Stimulated activated CD4-positive, alpha-beta T cell treated with anti-CD3 and anti-CD28 coated beads, Interleukin-1b, Interleukin-23, amount 100 ng/mL, for 24 hours (primary cell): ENCODE measurements around the gene ST6GAL1.

ENCODE experiments used
- DNase-seq, 4 experiments: peaks; one replicate each; pipeline ENCODE4 v3.0.0-alpha.2; 2020; ENCODE audit warnings: low read depth in 4 of 4, low spot score in 1 of 4

Gene ST6GAL1

DNA sequence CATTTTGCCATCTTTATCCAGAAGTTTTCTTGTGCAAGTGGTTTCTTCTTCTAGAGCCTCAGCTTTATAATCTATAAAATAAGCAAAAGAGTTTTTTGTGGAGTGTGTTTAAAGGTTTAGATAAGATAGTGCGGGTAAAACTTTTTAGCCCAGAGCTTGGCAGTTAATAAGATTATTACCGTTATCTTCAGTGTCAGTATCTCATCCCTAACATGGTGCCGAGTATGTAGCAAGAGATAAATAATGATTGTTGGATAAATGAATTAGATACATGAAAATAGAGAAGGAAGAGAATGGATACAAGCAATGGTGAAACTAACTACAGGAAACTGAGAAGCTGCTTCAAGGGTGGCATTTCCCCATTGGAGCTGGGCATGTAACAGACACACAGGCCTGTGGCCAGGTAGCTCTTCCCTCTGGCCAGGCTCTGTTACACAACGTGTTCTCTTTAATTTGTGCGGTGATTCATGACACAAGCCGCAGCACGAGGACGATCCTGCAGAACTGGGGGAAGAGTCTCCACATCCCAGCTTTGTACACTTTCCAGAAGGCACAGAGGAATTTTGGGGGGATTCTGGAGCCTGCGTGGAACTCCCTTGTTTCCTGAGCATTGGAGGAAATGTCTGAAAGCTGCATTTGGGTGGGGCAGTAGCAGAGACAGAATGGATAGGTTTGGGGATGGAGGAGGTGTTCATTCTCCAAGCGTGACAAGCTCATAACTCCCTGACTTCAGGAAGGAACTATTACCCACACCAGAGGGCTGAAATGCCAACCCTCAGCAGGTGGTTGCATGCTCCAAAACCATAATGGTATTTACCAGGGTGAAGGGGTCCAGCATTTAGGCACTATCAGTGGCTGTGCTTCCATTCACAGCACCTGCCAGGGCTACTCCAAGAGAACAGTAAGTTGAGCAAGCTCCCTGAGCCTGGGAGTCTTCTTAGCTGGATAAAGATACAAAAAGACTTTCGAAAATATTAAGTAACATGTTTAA is 14.2 kb upstream of the ST6GAL1 start:
- no peak for DNase-seq

DNA sequence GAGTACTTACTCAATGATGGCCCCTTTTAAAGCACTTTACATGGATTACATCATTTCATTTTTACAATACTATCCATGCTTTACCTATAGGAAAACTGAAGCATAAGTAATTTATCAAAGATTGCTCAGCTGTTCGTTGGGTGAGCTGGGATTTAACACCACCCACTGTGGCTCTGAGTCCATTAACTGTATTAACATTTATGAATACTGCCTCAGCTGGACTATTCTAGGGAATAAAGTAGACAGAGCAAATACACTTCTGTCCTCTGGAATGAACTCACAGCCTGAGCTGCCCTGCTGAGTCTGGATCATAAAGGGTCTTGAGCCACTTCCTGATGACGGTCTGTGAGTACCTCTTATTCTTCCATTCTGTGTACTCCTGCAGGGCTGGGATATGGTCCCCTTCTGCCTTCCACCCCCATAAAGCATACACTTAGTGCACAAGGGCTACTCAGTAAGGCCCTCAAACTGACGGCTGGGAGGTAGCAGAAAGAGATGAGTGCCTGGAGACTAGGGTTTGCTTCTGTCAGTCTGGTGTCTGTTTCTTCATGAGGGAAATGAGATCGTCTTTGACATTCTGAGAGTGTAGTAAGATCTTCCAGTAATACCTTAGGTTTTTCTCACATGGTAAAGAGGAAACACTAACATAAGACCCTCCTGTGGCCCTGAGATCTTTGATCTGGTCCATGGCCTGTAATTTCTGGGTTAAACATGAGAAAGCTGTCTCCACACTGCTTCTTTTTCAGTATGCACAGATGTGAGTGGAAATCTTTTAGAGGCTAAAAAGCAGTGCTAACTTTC is 12.6 kb upstream of the ST6GAL1 start:
- no peak for DNase-seq

DNA sequence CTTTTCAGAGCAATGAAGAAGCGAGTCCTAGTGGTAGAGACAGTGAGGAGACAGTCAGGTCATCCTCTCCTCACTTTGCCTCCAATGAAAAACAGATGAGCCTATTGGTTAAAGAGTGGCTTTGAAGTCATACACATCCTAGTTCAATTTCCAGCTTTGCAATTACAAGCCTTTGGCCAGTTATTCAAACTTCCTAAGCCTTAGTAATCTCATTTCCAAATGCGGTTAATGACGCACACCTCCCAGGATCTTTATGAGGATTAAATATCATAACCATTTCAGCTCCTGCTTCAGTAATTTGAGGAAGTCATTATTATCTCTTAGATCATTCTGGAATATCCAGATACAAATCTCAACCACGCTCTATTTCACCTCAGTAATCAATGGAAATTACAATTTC is 10.0 kb upstream of the ST6GAL1 start:
- DNase-seq, result no peak

DNA sequence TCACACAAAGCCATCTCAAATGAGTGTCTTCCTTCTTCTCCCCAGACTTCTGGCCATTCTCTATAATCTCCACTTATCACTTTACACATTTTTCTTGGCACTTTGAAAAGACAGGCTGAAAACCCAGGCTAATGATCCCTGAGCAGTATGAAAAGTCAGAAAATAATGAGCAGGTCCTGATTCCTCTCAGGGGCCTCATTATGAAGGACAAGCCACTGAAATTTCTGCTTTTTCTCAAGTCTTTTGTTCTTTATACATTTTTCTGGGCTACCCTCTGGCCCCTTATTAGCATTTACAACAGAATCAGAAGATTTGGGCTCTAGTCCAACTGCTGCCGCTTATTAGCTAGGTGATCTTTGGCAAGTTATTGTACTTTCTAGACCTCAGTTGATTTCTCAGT is 9.5 kb upstream of the ST6GAL1 start:
- no peak for DNase-seq

DNA sequence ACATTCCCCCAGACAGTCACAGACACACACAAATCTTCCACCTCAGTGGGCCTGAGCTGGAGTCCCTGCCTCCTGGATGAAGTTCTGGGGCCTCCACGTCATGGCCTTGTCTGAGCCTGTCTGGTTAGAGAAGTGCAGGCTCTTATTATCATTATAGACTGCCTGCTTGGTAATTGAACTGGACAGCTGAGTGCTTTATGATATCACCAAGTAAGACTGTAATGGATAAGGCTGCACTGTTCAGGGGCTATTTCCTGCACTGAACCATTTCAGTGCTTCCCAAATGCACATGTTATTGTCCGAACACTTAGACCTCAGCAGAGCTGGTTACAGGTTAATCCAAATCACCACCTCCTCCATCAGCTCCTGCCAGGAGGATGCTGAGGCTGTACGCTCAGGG is 8.7 kb upstream of the ST6GAL1 start:
- no peak for DNase-seq

DNA sequence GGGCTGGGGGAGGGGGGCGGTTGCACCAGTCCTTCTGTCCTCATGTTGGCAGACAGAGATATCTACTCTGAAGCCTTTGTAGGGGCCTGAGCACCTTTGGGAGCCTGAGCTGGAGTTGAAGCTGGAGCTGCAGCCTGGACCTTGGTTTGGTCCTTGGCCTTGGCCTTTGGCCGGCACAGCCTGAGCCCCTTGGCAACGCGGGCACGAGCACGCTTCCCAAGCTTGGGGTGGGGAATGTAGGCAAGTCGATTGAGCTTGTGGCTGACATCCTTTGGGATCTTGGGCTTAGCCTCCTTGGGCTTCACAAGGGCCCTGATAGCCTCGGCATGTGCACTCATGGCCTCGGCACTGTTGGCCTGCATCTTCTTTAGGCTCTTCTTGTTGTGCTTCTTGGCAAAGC is 8.1 kb upstream of the ST6GAL1 start:
- DNase-seq, result no peak

DNA sequence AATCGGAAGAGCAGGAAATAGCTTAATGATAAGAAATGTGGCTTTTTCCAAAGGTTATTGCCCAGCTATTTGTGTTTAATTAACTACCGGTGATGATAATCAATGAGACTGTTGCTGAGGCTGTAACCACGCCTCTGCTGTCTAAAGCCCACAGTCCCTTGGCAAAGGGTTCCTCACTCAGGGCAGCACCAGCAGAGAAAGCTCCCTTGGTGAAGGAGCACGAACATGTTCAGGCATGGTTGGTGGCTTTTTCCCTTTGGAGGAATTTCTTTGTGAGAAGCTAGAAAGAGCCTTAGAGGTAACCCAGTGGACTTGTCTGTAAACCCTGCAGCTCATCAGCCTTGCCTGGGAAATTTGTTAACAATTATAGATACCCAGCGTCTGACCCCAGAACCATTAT is 7.5 kb upstream of the ST6GAL1 start:
- DNase-seq, result no peak

DNA sequence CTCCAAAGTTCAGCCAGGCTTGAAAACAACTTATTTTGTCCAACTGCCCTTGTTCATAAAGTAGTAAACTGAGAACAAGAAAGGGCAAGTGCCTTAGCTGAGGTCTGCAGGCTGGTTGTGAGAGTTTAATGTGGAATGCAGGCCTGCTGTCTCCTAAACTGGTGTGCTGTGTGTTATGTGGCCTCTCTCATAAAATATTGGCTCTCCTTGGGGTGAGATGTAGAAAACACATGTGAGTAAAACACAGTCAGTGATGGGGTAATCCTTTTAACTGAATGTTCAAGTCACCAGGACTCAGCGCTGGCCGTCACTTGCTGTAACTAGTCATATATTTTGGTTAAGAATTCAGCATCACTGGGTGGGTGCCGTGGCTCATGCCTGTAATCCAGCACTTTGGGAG is 7.1 kb upstream of the ST6GAL1 start:
- DNase-seq, result no peak

DNA sequence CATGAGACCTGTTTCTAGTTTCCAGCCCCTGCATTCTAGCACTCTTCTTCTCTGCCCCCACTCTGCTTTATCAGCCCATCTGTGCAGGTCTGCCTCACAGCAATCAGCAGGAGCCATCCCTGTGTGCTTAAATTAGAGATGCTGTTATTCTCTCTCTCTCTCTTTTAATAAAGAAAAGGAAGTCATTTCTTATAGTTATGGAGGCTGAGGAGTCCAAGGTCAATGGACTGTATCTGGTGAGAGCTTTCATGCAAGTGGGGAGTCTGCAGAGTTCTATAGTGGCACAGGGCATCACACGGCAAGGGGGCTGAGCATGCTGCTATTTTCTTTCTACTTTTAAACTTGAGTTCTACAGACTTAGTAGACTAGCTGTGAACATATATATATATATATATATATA is 4.5 kb upstream of the ST6GAL1 start:
- DNase-seq, result no peak

DNA sequence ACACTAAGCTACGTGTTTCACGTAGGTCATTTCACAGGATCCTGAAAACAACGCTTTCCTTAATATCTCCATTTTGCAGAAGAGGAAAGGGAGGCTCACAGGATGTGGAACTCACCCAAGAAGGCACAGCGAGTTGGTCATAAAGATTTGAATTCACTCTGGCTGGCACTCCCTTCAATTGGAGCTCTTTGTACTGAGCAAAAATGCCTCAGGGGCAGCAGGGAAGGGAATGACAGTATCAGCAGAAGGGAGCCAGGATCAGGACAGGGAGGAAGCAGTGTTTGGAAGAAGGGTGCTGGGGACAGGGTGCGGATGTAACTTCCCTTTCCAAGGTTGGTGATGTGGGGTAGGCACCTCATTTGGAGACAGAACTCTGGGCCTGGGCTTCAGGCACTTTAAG is 1.1 kb upstream of the ST6GAL1 start:
- no peak for DNase-seq

DNA sequence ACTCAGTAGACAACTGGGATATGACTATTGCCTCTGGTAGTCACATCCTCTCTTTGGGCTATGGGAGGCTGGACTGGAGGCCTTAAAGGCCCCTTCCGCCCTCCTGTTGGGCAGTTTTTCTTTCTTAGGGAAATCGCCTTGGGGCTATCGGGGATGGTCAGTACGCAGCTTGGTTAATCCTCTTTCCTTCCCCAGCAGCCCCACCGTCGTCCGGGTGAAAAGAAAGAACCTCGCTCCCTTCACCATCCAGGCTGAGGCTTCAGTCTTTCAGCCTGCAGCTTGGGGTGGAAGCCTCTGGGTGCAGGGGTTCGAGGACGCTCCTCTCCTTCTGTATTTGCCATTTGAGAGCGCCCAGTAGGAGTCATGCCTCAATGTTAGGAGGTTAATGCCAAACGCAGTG is 641 bp upstream of the ST6GAL1 start:
- DNase-seq, result no peak

DNA sequence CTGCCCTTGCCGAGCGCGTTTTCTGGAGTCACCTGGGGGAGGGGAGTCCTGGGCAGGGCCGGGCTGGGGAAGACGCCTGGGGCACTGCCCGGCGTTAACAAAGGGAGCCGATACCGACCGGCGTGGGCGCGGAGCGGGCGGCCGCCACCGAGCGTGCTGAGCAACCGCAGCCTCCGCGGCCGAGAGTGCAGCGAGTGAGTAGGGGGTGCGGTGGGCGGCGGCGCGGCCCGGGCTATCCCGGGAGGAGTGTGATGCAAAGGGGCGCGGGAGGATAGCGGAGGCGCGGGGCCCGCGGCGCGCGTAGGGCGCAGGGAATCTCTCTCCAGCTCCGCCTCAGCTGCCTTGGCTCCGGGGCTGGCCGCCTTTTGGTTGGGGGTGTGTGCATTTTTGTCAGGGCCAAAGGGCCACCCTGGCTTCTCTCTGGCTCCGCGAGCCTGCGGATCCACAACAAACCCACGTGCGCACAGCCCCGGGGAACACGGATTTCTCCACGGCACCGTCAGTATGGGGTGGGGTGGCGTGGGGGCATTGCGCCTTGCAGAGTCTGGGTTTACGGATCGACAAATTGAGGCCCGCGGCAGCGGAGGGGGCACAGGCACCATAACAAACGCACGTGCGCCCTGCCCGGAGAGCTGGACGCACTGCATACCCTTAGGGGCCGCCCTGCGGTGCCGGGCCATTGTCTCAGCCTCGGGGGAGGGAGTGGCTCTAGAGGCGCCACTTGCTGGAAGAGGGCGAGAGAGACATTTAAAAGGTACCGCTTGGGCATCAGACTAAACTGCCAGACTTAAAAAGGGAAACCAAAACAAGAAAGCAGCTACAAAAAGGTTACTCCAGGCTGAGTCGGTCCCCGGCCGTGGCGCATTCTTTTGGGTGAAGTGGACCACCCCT is 560 bp downstream of the ST6GAL1 start:
- peak in 2 of 4 experiments; percentile 43 to 44 for DNase-seq

DNA sequence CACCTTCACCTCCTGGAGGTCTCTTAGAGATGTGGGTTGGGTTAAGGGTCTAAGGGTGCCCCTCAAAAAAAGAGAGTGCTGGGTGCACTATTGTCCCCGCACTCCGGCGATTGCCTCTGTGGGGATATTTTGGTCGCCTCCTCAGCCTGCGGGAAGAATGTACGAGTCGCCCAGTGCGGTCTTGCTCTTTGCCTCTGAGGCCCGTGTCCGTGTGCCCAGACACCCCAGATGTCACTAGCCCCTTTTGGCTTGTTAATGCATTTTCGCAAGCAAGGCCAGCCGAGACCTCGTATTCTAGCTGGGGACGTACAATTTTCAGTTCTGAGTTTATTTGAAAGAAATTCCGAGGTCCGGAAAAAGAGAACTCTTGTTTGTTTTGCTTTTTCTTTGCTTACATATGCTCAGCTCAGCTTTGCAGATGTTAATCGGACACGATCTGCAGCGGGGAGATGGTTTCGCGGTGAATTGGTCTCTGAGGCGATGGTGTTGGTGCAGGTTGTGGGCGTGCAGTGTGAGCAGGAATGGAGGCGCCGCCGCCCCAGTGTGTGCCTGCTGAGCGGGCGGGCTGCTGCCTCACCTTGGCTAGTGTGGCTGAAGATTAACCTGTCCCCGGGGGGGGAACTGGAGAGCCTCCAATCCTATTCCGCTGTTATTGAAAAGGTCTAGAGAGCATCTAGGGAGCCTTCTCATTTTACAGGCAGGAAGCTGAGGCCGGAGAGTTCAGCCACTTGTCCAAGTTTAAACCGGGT is 1.4 kb downstream of the ST6GAL1 start:
- DNase-seq, result peak; percentile 28 to 65 (median 40)

DNA sequence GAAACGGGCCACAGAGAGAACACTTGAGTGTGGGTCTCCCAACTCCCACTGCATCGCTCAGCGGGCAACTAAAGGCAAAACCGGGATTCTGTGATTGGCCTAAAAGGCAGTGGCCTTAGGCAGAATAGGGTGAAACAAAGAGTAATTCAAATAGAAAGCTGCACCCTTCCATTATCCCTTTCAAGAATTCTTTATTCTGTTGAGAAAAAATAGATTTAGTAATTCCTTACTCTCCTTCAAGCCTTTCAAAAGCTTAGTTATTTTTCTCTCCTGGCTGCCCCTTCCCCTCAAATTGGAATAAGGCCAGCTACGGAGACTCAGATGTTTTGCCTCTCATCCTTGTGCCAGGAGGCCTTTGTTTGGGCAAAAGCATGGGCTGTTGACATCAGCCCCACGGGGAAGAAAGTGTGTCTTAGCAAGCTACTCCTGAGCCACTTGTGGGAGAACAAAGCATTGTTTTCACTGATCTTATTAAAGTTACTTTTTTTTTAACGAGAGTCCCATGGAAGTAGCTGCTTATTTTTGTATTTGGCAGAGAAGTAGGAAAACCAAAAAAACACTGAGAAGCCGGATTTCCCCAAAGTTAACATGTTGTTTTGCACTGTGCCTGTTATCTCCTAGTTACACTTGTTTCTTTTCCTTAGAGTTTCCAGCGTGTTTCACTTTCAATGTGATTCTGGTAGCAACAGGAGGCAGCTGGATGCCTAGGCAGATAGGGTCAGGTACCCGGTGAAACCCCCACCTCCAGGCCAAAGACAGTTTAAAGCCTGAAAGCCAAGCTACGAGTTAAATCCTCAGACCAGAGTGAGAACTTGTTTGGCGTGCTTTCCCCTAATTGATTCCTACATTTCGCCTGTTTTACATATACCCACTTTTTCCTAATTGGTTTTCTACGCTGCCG is 2.2 kb downstream of the ST6GAL1 start:
- DNase-seq, result no peak

DNA sequence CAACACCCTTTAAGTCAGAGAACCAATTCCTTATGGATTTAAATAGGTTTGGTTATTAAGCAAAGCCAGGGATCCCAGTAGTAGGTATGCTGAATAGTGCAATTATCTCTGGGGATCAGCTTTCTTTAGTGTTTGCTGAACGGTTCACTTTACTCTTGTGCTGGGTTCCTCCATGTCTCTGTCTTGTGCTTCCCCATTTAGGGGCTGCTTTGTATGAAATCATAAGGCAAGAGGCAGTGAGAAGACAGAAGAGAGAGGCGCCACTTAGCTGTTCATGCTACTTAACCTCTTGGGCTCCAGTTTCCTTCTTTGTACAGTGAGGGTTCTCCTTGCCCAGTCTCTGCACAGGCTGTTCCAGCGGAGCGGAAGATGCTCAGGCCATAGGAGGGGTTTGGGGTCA is 3.5 kb downstream of the ST6GAL1 start:
- no peak for DNase-seq

DNA sequence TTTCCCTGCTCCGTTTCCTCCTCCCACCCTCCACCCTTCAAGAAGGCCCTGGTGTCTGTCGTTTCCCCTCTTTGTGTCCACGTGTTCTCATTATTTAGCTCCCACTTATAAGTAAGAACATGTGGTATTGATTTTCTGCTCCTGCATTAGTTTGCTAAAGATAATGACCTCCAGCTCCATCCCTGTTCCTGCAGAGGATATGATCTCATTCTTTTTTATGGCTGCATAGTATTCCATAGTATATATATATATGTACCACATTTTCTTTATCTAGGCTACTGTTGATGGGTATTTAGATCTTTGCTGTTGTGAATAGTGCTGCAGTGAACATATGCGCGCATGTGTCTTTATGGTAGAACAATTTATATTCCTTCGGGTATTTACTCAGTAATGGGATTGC is 4.8 kb downstream of the ST6GAL1 start:
- DNase-seq, result no peak

DNA sequence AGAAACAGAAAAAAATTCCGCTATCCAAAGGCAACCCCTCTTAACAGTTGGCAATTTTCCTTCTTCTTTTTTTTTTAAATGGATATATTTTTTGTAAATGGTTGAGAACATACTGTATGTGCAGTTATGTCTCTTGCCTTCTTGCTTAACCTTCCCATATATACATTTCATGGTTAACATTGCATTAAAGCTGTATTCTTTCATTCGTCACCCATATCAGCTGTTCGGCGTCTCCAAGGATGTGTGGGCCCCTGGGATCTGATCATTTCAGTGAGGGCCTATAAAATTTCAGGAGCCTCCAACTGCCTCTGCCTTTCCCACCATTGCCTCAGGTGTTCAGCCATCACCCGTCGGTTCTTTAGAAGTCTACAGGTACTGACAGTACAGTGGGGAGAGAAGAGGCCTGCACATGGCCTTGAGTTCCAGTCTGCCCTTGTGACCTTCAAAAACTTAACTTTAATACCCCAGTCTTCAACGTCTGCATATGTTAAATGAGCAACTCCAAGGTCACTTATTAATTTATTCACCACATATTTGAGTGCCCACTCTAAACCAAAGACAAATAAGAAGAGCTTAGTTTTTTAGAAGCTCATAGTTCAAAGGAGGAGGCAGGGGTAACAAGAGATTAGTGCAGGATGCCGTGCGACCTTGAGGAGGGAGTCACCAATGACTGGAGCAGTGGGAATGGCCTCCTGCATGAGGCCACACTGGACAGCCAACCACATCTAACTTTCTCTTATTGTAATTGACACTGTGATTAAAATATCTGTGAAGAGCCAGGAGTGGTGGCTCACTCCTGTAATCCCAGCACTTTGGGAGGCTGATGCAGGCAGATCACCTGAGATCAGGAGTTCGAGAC is 6.9 kb downstream of the ST6GAL1 start:
- no peak for DNase-seq

DNA sequence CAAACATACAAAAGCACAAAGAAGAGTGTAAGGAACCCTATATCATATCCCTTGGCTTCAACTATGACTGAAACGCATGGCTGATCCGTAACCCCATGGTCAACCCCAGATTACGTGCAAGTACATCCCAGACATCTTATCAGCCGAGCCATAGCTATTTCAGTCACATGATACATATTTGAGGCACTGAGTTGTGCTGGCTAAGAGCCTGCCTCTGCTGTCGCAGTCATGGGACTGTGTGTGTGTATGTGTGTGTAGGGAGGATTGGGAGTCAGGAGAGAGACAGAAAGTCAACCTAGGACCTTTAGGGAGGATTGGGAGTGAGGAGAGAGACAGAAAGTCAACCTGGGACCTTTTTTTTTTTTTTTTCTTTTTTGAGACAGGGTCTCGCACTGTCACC is 8.4 kb downstream of the ST6GAL1 start:
- DNase-seq, result no peak

DNA sequence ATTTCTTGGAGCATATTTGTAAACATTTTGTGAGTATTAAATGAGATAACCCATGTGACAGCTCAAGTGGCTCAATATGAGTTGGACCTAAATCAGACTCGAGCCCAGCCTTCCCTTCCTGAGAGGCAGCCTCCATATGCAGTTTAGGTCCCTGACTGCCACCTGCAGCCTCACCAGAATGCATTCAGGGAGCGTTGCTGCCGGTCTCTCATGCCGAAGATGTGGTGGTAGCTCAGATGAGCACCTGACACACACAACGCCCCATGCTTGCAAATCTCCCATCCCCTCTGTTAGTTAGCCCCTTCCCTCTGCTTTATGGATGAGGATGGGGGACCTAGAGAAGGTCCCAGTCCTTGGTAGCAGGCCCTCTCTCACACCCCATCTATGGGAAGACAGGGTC is 9.2 kb downstream of the ST6GAL1 start:
- no peak for DNase-seq
